Adrenal gland (tissue), 5 donors: ENCODE data around the gene MYO9B.

Experiments
- POLR2A ChIP-seq, 2 donors: fragments of 450-650 bp; IDR thresholded peaks; one replicate each; pipeline ENCODE4 v1.6.1; 2017; ENCODE audit warnings: antibody characterized with exemption in 2 of 2, mild to moderate bottlenecking in 2 of 2, moderate library complexity in 1 of 2
- TF ChIP-seq, protein P1 (sequence below), 6 experiments: fragments of 450-650 bp in 4 of 6; fragments of 200-600 bp in 2 of 6; sonication (generic) in 1 of 6; IDR thresholded peaks; 1 replicate in 5 of 6; 2 replicates in 1 of 6; pipeline versions ENCODE4 v1.5.1 to v1.8.0; 2016 to 2021; ENCODE audit warnings: antibody characterized with exemption in 6 of 6, mild to moderate bottlenecking in 2 of 6, moderate library complexity in 1 of 6
- donor health status: DM: no; HTN: no; CAD: no.

DNA sequence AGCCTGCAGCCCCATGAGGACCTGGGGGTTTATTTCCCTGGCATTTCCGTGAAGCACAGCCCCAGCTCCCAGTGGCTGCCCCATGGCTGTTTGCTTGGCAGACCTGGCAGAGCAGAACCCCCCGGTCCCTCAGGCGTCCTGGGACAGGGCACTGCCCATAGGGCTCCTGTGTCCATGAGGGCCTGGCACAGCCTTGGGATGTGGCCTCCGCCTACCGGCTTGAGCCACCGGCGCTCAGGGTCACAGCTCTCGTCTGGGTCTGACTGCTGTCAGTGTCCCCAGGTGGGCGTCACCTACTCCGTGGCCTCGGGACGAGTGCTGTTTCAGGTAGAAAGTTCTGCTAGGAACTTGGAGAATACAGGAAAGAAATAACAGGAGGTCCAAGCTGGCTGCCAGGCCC lies 52.8 kb downstream of the MYO9B start:
- TF ChIP-seq, protein P1, sequence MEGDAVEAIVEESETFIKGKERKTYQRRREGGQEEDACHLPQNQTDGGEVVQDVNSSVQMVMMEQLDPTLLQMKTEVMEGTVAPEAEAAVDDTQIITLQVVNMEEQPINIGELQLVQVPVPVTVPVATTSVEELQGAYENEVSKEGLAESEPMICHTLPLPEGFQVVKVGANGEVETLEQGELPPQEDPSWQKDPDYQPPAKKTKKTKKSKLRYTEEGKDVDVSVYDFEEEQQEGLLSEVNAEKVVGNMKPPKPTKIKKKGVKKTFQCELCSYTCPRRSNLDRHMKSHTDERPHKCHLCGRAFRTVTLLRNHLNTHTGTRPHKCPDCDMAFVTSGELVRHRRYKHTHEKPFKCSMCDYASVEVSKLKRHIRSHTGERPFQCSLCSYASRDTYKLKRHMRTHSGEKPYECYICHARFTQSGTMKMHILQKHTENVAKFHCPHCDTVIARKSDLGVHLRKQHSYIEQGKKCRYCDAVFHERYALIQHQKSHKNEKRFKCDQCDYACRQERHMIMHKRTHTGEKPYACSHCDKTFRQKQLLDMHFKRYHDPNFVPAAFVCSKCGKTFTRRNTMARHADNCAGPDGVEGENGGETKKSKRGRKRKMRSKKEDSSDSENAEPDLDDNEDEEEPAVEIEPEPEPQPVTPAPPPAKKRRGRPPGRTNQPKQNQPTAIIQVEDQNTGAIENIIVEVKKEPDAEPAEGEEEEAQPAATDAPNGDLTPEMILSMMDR (IDR thresholded peaks at IDR 0.05), result no peak
- TF ChIP-seq POLR2A (IDR thresholded peaks at IDR 0.05), result no peak
